SK-N-SH (cell line): ENCODE data around the gene HDGFL1. TPM values are rescaled to one million over a fixed set of nuclear protein-coding genes. Genes with fewer than 3 reads are reported as not detected.

Source experiments
- CTCF ChIA-PET: fragments of 300-600, 350-600 bp; formaldehyde crosslinking; extraction: SDS; loops from one replicate; lab custom pipeline; 2021; lab: Yijun Ruan, JAX
- POLR2A ChIA-PET: fragments of 350-600 bp; sonication (Branson Sonifier 250); formaldehyde crosslinking; extraction: SDS; loops from one replicate; lab custom pipeline; 2020; ENCODE audit warnings: antibody characterized with exemption, inconsistent platforms; lab: Yijun Ruan, JAX
- DNase-seq: peaks from one replicate; pipeline ENCODE4 v3.0.0; 2012
- H2AFZ ChIP-seq: fragments of 200-600 bp; sonication (generic); 2 replicates; pipeline ENCODE4 v1.8.1; 2016; ENCODE audit warnings: antibody characterized with exemption, mild to moderate bottlenecking, low read depth
- H3F3A ChIP-seq: fragments of 200-600 bp; sonication (generic); replicated peaks from 2 replicates; pipeline ENCODE3; 2016; ENCODE audit warnings: antibody characterized with exemption, mild to moderate bottlenecking; ENCODE audit not compliant: insufficient read depth
- H3K27ac ChIP-seq, 2 experiments: fragments of 200-500 bp in 1 of 2; fragments of 200-600 bp in 1 of 2; sonication (Bioruptor generic) in 1 of 2; sonication (generic), shearing (Covaris generic) in 1 of 2; 2 replicates each; pipeline versions ENCODE4 v1.5.1 to v1.6.1; 2014 to 2016; ENCODE audit warnings: low read depth in 2 of 2, inconsistent platforms in 1 of 2, low read length in 1 of 2, mild to moderate bottlenecking in 1 of 2, mixed read lengths in 1 of 2
- H3K27me3 ChIP-seq: fragments of 200-600 bp; sonication (generic), shearing (Covaris generic); 2 replicates; pipeline ENCODE4 v1.6.1; 2016; ENCODE audit warnings: mixed run types; ENCODE audit not compliant: insufficient read depth
- H3K36me3 ChIP-seq, 2 experiments: fragments of 200-500 bp in 1 of 2; fragments of 200-600 bp in 1 of 2; sonication (Bioruptor generic) in 1 of 2; sonication (generic) in 1 of 2; replicated peaks in 1 of 2; 2 replicates each; pipeline versions ENCODE3 to v1.5.1; 2014 to 2016; ENCODE audit warnings: low read length in 1 of 2, mild to moderate bottlenecking in 1 of 2; ENCODE audit not compliant: insufficient read depth in 2 of 2, control insufficient read depth in 1 of 2
- H3K4me1 ChIP-seq, 2 experiments: fragments of 200-500 bp in 1 of 2; fragments of 200-600 bp in 1 of 2; sonication (Bioruptor generic) in 1 of 2; sonication (generic), shearing (Covaris generic) in 1 of 2; 2 replicates each; pipeline versions ENCODE4 v1.5.1 to v1.6.1; 2014 to 2016; ENCODE audit warnings: low read depth in 1 of 2, low read length in 1 of 2, mixed run types in 1 of 2; ENCODE audit not compliant: insufficient read depth in 2 of 2, control insufficient read depth in 1 of 2
- H3K4me2 ChIP-seq: fragments of 200-600 bp; sonication (generic), shearing (Covaris generic); 2 replicates; pipeline ENCODE4 v1.6.1; 2017; ENCODE audit warnings: mixed run types
- H3K4me3 ChIP-seq, 2 experiments: fragments of 200-500 bp in 1 of 2; fragments of 200-600 bp in 1 of 2; sonication (Bioruptor generic) in 1 of 2; sonication (generic), shearing (Covaris generic) in 1 of 2; 2 replicates each; pipeline versions ENCODE4 v1.5.1 to v1.8.1; 2014 to 2016; ENCODE audit warnings: low read depth in 2 of 2, inconsistent platforms in 1 of 2, low read length in 1 of 2, mild to moderate bottlenecking in 1 of 2, mixed read lengths in 1 of 2, moderate library complexity in 1 of 2
- H3K79me2 ChIP-seq: fragments of 200-600 bp; sonication (generic); 2 replicates; pipeline ENCODE4 v1.8.1; 2017; ENCODE audit warnings: mild to moderate bottlenecking; ENCODE audit not compliant: insufficient read depth
- H3K9ac ChIP-seq: fragments of 200-600 bp; sonication (generic); 2 replicates; pipeline ENCODE4 v1.6.1; 2017; ENCODE audit warnings: mixed run types
- H3K9me2 ChIP-seq: fragments of 200-600 bp; sonication (generic); 2 replicates; pipeline ENCODE4 v1.6.1; 2017; ENCODE audit warnings: mixed run types
- H3K9me3 ChIP-seq: fragments of 200-600 bp; sonication (generic); 2 replicates; pipeline ENCODE4 v1.6.1; 2017; ENCODE audit warnings: mixed run types, mild to moderate bottlenecking, moderate library complexity
- H4K20me1 ChIP-seq: fragments of 200-600 bp; sonication (generic); 2 replicates; pipeline ENCODE4 v1.6.1; 2017; ENCODE audit warnings: mild to moderate bottlenecking, mixed run types; ENCODE audit not compliant: insufficient read depth
- CHD2 ChIP-seq: fragments of 150-350 bp; IDR thresholded peaks from 2 replicates; pipeline ENCODE4 v1.6.1; 2018; ENCODE audit warnings: low read length; ENCODE audit not compliant: partially characterized antibody
- ELF1 ChIP-seq: IDR thresholded peaks from 2 replicates; pipeline ENCODE4 v1.4.0; 2012
- EP300 ChIP-seq, 2 experiments: IDR thresholded peaks; 2 replicates each; pipeline versions ENCODE4 v1.4.0 to v1.6.1; 2012; ENCODE audit warnings: borderline replicate concordance in 1 of 2, low read depth in 1 of 2, low read length in 1 of 2
- FOSL2 ChIP-seq: IDR thresholded peaks from 2 replicates; pipeline ENCODE4 v1.4.0; 2012; ENCODE audit warnings: low read depth, mild to moderate bottlenecking, moderate library complexity, borderline replicate concordance
- FOXJ3 ChIP-seq: sonication (generic); formaldehyde crosslinking; IDR thresholded peaks from 2 replicates; pipeline ENCODE4 v1.5.1; 2020; ENCODE audit warnings: mild to moderate bottlenecking, missing genetic modification reagents
- JUND ChIP-seq: IDR thresholded peaks from 2 replicates; pipeline ENCODE4 v1.4.0; 2012
- MEF2A ChIP-seq: IDR thresholded peaks from 2 replicates; pipeline ENCODE4 v1.4.0; 2012; ENCODE audit warnings: low read depth, borderline replicate concordance
- POLR2AphosphoS5 ChIP-seq: IDR thresholded peaks from 2 replicates; pipeline ENCODE4 v1.6.1; 2012; ENCODE audit warnings: low read depth, low read length
- SIN3A ChIP-seq: IDR thresholded peaks from 2 replicates; pipeline ENCODE4 v1.6.1; 2012; ENCODE audit warnings: low read depth, mild to moderate bottlenecking, low read length, moderate library complexity, borderline replicate concordance
- SMC3 ChIP-seq: IDR thresholded peaks from 2 replicates; pipeline ENCODE4 v1.6.1; 2012; ENCODE audit warnings: low read depth, low read length, improper control_type of control experiment
- TCF12 ChIP-seq: IDR thresholded peaks from 2 replicates; pipeline ENCODE4 v1.4.0; 2012
- USF2 ChIP-seq: fragments of 150-350 bp; IDR thresholded peaks from 2 replicates; pipeline ENCODE4 v1.6.1; 2017; ENCODE audit warnings: antibody characterized with exemption, low read length, low read depth, borderline replicate concordance
- YY1 ChIP-seq: IDR thresholded peaks from 2 replicates; pipeline ENCODE4 v1.4.0; 2012; ENCODE audit warnings: low read depth, mild to moderate bottlenecking
- WGBS: methylation state at CpG from one replicate; pipeline ENCODE4 v1.1.6; 2017; ENCODE audit warnings: low lambda C conversion rate; 5-methylcytosine and 5-hydroxymethylcytosine counted together
- polyA plus RNA-seq, 3 experiments: library from polyadenylated mRNA; depleted of rRNA; stranded (reverse); fragments of >200 nt; gene quantifications; 2 replicates each; pipeline ENCODE4 v1.2.3, GENCODE V29; 2012
- TF ChIP-seq, protein P1 (sequence below): IDR thresholded peaks from 2 replicates; pipeline ENCODE4 v1.4.0; 2012; ENCODE audit warnings: low read depth, borderline replicate concordance

The HDGFL1 gene
- polyA plus RNA-seq, 1 of the 3 experiments (the other 2 are of a cell fraction): not detected

- ChIA-PET CTCF (no interaction called here), POLR2A (no interaction called here)
- Histone ChIP-seq H2AFZ (no peak overlapping the region), H3K9ac (no peak overlapping the region), H3F3A (no peaks in the 10 kb centered on the region), H3K4me3 (no peak overlapping the region), H3K27me3 (no peaks in the 10 kb centered on the region), H3K4me1 (peaks cover 0 to 11% of the 10 kb centered on the region in 2 experiments; a peak in 2 of 4 replicates), H3K27ac (no peak overlapping the region), H3K9me3 (no peaks in the 10 kb centered on the region), H3K36me3 (no peaks in the 10 kb centered on the region), H3K79me2 (no peaks in the 10 kb centered on the region), H4K20me1 (no peaks in the 10 kb centered on the region), H3K9me2 (no peaks in the 10 kb centered on the region), H3K4me2 (no peak overlapping the region)
- no peak for DNase-seq
- TF ChIP-seq JUND (0 out of 2 replicates have a peak, but pooled peaks have one; percentile 13), SMC3 (no peak)
Observed at GRCh38 chr6:22526736-22527135, 42.6 kb upstream of the HDGFL1 start.

GRCh38 chr6:22529866-22530265, 39.5 kb upstream of the HDGFL1 start:
- TF ChIP-seq USF2 (no peak), TCF12 (no peak), SIN3A (no peak), CHD2 (no peak), MEF2A (no peak), EP300 (IDR thresholded peaks at IDR 0.05; ENCODE audit: borderline replicate concordance in 1 of 2, low read depth in 1 of 2, low read length in 1 of 2) (no peak), FOSL2 (no peak), YY1 (no peak), POLR2AphosphoS5 (no peak), ELF1 (no peak), FOXJ3 (no peak)
- TF ChIP-seq, protein P1, sequence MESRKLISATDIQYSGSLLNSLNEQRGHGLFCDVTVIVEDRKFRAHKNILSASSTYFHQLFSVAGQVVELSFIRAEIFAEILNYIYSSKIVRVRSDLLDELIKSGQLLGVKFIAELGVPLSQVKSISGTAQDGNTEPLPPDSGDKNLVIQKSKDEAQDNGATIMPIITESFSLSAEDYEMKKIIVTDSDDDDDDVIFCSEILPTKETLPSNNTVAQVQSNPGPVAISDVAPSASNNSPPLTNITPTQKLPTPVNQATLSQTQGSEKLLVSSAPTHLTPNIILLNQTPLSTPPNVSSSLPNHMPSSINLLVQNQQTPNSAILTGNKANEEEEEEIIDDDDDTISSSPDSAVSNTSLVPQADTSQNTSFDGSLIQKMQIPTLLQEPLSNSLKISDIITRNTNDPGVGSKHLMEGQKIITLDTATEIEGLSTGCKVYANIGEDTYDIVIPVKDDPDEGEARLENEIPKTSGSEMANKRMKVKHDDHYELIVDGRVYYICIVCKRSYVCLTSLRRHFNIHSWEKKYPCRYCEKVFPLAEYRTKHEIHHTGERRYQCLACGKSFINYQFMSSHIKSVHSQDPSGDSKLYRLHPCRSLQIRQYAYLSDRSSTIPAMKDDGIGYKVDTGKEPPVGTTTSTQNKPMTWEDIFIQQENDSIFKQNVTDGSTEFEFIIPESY: no peak
- no peak overlapping the region for H3K27ac ChIP-seq
- H3K4me1 ChIP-seq: peaks cover 0 to 11% of the 10 kb centered on the region in 2 experiments; a peak in 2 of 4 replicates
- H3K79me2 ChIP-seq: no peaks in the 10 kb centered on the region
- H3K9me3 ChIP-seq: no peaks in the 10 kb centered on the region
- CTCF ChIA-PET: no interaction called here
- no peak overlapping the region for H2AFZ ChIP-seq
- no peaks in the 10 kb centered on the region for H3K36me3 ChIP-seq
- no peak overlapping the region for H3K4me2 ChIP-seq
- POLR2A ChIA-PET: no interaction called here
- no peaks in the 10 kb centered on the region for H4K20me1 ChIP-seq
- DNase-seq: no peak
- H3K9me2 ChIP-seq: no peaks in the 10 kb centered on the region
- no peak overlapping the region for H3K4me3 ChIP-seq
- H3F3A ChIP-seq: no peaks in the 10 kb centered on the region
- H3K9ac ChIP-seq: no peak overlapping the region
- WGBS: 100% methylated on average over 1 of the region's 1 CpG
- no peaks in the 10 kb centered on the region for H3K27me3 ChIP-seq
